ENCODE results near the gene SRRM3.
A peak's percentile ranks its signal among the peaks of the same experiment; 100 is the strongest.

The SRRM3 gene

GRCh38 chr7:76262683-76263402 is 61.1 kb downstream of the SRRM3 start (continued):
- TF ChIP-seq ZNF174 (tag by site-specific recombination; IDR thresholded peaks at IDR 0.05) (no peak), ZNF148 (tag by site-specific recombination; IDR thresholded peaks at IDR 0.05; ENCODE audit: borderline replicate concordance) (no peak), ZNF654 (tag by site-specific recombination; IDR thresholded peaks at IDR 0.05; ENCODE audit: low read depth) (peak; percentile 71), ZNF558 (tag by site-specific recombination; IDR thresholded peaks at IDR 0.05) (no peak), GLI4 (tag by site-specific recombination; IDR thresholded peaks at IDR 0.05) (no peak), ZBTB11 (tag by site-specific recombination; conservative IDR thresholded peaks at IDR 0.05; ENCODE audit: low read depth) (peak; percentile 44), ZNF837 (tag by site-specific recombination; IDR thresholded peaks at IDR 0.05) (no peak), GLIS1 (tag by site-specific recombination; IDR thresholded peaks at IDR 0.05) (peak; percentile 62), ZNF514 (tag by site-specific recombination; IDR thresholded peaks at IDR 0.05) (no peak), ZNF548 (tag by site-specific recombination; IDR thresholded peaks at IDR 0.05) (no peak), ZNF692 (tag by site-specific recombination; IDR thresholded peaks at IDR 0.05) (no peak), ZNF624 (tag by site-specific recombination; IDR thresholded peaks at IDR 0.05) (no peak), GLIS2 (tag by site-specific recombination; IDR thresholded peaks at IDR 0.05) (0 out of 2 replicates have a peak, but pooled peaks have one; percentile 12), PRDM1 (tag by site-specific recombination; IDR thresholded peaks at IDR 0.05) (peak; percentile 75), ZNF529 (tag by site-specific recombination; IDR thresholded peaks at IDR 0.05; ENCODE audit: insufficient replicate concordance) (no peak), OVOL3 (tag by site-specific recombination; IDR thresholded peaks at IDR 0.05) (no peak), SP2 (tag by site-specific recombination; IDR thresholded peaks at IDR 0.05) (no peak), ZNF404 (tag by site-specific recombination; IDR thresholded peaks at IDR 0.05) (no peak), ZSCAN18 (tag by site-specific recombination; IDR thresholded peaks at IDR 0.05) (no peak), ZNF335 (tag by site-specific recombination; conservative IDR thresholded peaks at IDR 0.05) (no peak), ZBTB8A (tag by site-specific recombination; IDR thresholded peaks at IDR 0.05) (0 out of 2 replicates have a peak, but pooled peaks have one; percentile 14), FEZF1 (tag by site-specific recombination; IDR thresholded peaks at IDR 0.05) (no peak), ZNF843 (tag by site-specific recombination; IDR thresholded peaks at IDR 0.05) (no peak), ZNF677 (tag by site-specific recombination; IDR thresholded peaks at IDR 0.05) (no peak), SCRT2 (tag by site-specific recombination; IDR thresholded peaks at IDR 0.05) (no peak), CTCF (tag by site-specific recombination; IDR thresholded peaks at IDR 0.05) (0 out of 2 replicates have a peak, but pooled peaks have one; percentile 13), MEIS1 (CRISPR knock-in tag; IDR thresholded peaks at IDR 0.05; ENCODE audit: borderline replicate concordance) (no peak)

All from HEK293 (cell line).